GM20000 (cell line): ENCODE measurements around the gene PLEKHA6.

ENCODE experiments used
- DNase-seq: peaks from one replicate; pipeline ENCODE4 v3.0.0; 2012; ENCODE audit warnings: low spot score
- CTCF ChIP-seq: IDR thresholded peaks from 2 replicates; pipeline ENCODE4 v1.5.1; 2012; ENCODE audit warnings: mild to moderate bottlenecking, control low read depth; ENCODE audit errors: extremely low read depth, missing control alignments

The PLEKHA6 gene

GRCh38 chr1:204202481-204202880 is 157.2 kb downstream of the PLEKHA6 start:
- no peak for DNase-seq
- TF ChIP-seq CTCF = no peak

- no peak for DNase-seq
These were observed 158.2 kb downstream of the PLEKHA6 start for GRCh38 chr1:204201348-204202040.

GRCh38 chr1:204199579-204199978 is 160.2 kb downstream of the PLEKHA6 start:
- no peak for DNase-seq
- TF ChIP-seq CTCF = no peak

More at GRCh38 chr1:204201348-204202040, 158.2 kb downstream of the PLEKHA6 start:
- TF ChIP-seq CTCF = no peak

GRCh38 chr1:204198348-204199340 is 161.1 kb downstream of the PLEKHA6 start:
- no peak for TF ChIP-seq CTCF
- DNase-seq = no peak

GRCh38 chr1:204197068-204197467 is 162.7 kb downstream of the PLEKHA6 start:
- DNase-seq = no peak
- no peak for TF ChIP-seq CTCF

- TF ChIP-seq CTCF = no peak
- no peak for DNase-seq
These were observed 163.5 kb downstream of the PLEKHA6 start, which contains the start of gene KISS1 for GRCh38 chr1:204196068-204196795. Gene KISS1, minus strand, starts transcription at chr1:204196491. Its CDS starts 3,615 bp downstream, at chr1:204192876.
